Glutamatergic neuron (in vitro differentiated cells): ENCODE results near the gene CDH24. TPM values are rescaled to one million over a fixed set of nuclear protein-coding genes. Genes with fewer than 3 reads are reported as not detected.

Experiments used
- DNase-seq: peaks from one replicate; pipeline ENCODE4 v3.0.0; 2022
- H3K27ac Mint-ChIP-seq: one replicate; pipeline ENCODE4 v1.8.0; 2020; ENCODE audit warnings: mild to moderate bottlenecking, mixed read lengths, inconsistent platforms; ENCODE audit not compliant: unreplicated experiment
- H3K27me3 Mint-ChIP-seq: one replicate; pipeline ENCODE4 v1.8.0; 2020; ENCODE audit warnings: mild to moderate bottlenecking, moderate library complexity, mixed read lengths, inconsistent platforms; ENCODE audit not compliant: unreplicated experiment
- H3K36me3 Mint-ChIP-seq: one replicate; pipeline ENCODE4 v1.8.0; 2020; ENCODE audit warnings: mild to moderate bottlenecking, mixed read lengths, inconsistent platforms; ENCODE audit not compliant: unreplicated experiment
- H3K4me1 Mint-ChIP-seq: one replicate; pipeline ENCODE4 v1.8.0; 2020; ENCODE audit warnings: mild to moderate bottlenecking, low read depth, mixed read lengths, inconsistent platforms; ENCODE audit not compliant: unreplicated experiment
- H3K4me3 Mint-ChIP-seq: one replicate; pipeline ENCODE4 v1.8.0; 2020; ENCODE audit warnings: mild to moderate bottlenecking, mixed read lengths, inconsistent platforms; ENCODE audit not compliant: unreplicated experiment
- H3K9me3 Mint-ChIP-seq: one replicate; pipeline ENCODE4 v1.8.0; 2020; ENCODE audit warnings: mild to moderate bottlenecking, moderate library complexity, mixed read lengths, inconsistent platforms; ENCODE audit not compliant: unreplicated experiment
- CTCF ChIP-seq: fragments of 200-600 bp; sonication (generic); IDR thresholded peaks from one replicate; pipeline ENCODE4 v1.5.0; 2021; ENCODE audit not compliant: partially characterized antibody, unreplicated experiment
- total RNA-seq: library from RNA; stranded (reverse); fragmentation: NEBNext Ultra II Directional; extraction: Animal tissue kit (Norgen Biotek cat#: 25700); gene quantifications from one replicate; pipeline ENCODE4 v1.2.1, GENCODE V29; 2021; ENCODE audit not compliant: unreplicated experiment

The CDH24 gene
- total RNA-seq, 1 donor from 2014 or later: 164 TPM

GRCh38 chr14:23047751-23048693 lies 9.3 kb downstream of the CDH24 start:
- Mint-ChIP-seq H3K4me3 (peak overlapping the region; percentile 22), H3K4me1 (peaks cover 22% of the 10 kb centered on the region), H3K27ac (peak overlapping the region; percentile 15), H3K9me3 (peaks cover 13% of the 10 kb centered on the region), H3K36me3 (peaks cover 6% of the 10 kb centered on the region), H3K27me3 (peaks cover 13% of the 10 kb centered on the region)
- TF ChIP-seq CTCF: no peak
- no peak for DNase-seq

- DNase-seq: no peak
- Mint-ChIP-seq H3K9me3 (peaks cover 8% of the 10 kb centered on the region), H3K4me1 (peaks cover 15% of the 10 kb centered on the region), H3K27ac (peak overlapping the region; percentile 15), H3K4me3 (peak overlapping the region; percentile 22), H3K36me3 (peaks cover 6% of the 10 kb centered on the region), H3K27me3 (peaks cover 13% of the 10 kb centered on the region)
- TF ChIP-seq CTCF: no peak
These were observed 10.2 kb downstream of the CDH24 start for GRCh38 chr14:23047034-23047634.

- peaks cover 11% of the 10 kb centered on the region for H3K4me1 Mint-ChIP-seq
- H3K9me3 Mint-ChIP-seq: peaks cover 8% of the 10 kb centered on the region
- peaks cover 6% of the 10 kb centered on the region for H3K36me3 Mint-ChIP-seq
- no peak for TF ChIP-seq CTCF
- no peak overlapping the region for H3K4me3 Mint-ChIP-seq
- DNase-seq: no peak
- H3K27ac Mint-ChIP-seq: no peak overlapping the region
- H3K27me3 Mint-ChIP-seq: peaks cover 12% of the 10 kb centered on the region
These were observed 11.6 kb downstream of the CDH24 start for GRCh38 chr14:23045419-23046357.

GRCh38 chr14:23044840-23045239 lies 12.5 kb downstream of the CDH24 start:
- no peak for TF ChIP-seq CTCF
- Mint-ChIP-seq H3K27me3 (peaks cover 11% of the 10 kb centered on the region), H3K4me1 (peaks cover 11% of the 10 kb centered on the region), H3K4me3 (no peak overlapping the region), H3K27ac (no peak overlapping the region), H3K9me3 (peaks cover 8% of the 10 kb centered on the region), H3K36me3 (peaks cover 6% of the 10 kb centered on the region)
- no peak for DNase-seq
